Astrocyte (in vitro differentiated cells and primary cell): ENCODE data around the gene SGSM1. TPM values are rescaled to one million over a fixed set of nuclear protein-coding genes. Genes with fewer than 3 reads are reported as not detected.

Experiments
- DNase-seq: peaks from one replicate; pipeline ENCODE4 v3.0.0-alpha.2; 2010; ENCODE audit warnings: low read depth
- FAIRE-seq: peaks from 2 replicates; lab custom pipeline; 2011; peaks lifted over from hg19 to GRCh38; lab: Jason Lieb, UNC
- H2AFZ ChIP-seq: 2 replicates; pipeline ENCODE4 v1.6.0; 2012; ENCODE audit warnings: low read depth, low read length, inconsistent platforms
- H3K27ac ChIP-seq: 2 replicates; pipeline ENCODE4 v1.5.1; 2011; ENCODE audit warnings: low read depth, low read length, inconsistent platforms
- H3K27me3 ChIP-seq: 2 replicates; pipeline ENCODE4 v1.6.0; 2011; ENCODE audit warnings: low read length, inconsistent platforms; ENCODE audit not compliant: insufficient read depth
- H3K36me3 ChIP-seq: 2 replicates; pipeline ENCODE4 v1.5.1; 2011; ENCODE audit warnings: low read length, inconsistent platforms; ENCODE audit not compliant: insufficient read depth
- H3K4me1 ChIP-seq: 2 replicates; pipeline ENCODE4 v1.5.1; 2011; ENCODE audit warnings: low read length, inconsistent platforms; ENCODE audit not compliant: insufficient read depth
- H3K4me2 ChIP-seq: 2 replicates; pipeline ENCODE4 v1.6.0; 2012; ENCODE audit warnings: low read length, inconsistent platforms
- H3K4me3 ChIP-seq: 2 replicates; pipeline ENCODE4 v1.5.1; 2011; ENCODE audit warnings: low read depth, mild to moderate bottlenecking, low read length, inconsistent platforms; ENCODE audit not compliant: insufficient read depth
- H3K79me2 ChIP-seq: 2 replicates; pipeline ENCODE4 v1.6.0; 2012; ENCODE audit warnings: mild to moderate bottlenecking, low read length, inconsistent platforms; ENCODE audit not compliant: insufficient read depth
- H3K9ac ChIP-seq: 2 replicates; pipeline ENCODE4 v1.6.0; 2012; ENCODE audit warnings: mild to moderate bottlenecking, low read length, inconsistent platforms
- H3K9me3 ChIP-seq: 2 replicates; pipeline ENCODE4 v1.5.1; 2012; ENCODE audit warnings: low read depth, mild to moderate bottlenecking, low read length, inconsistent platforms; ENCODE audit not compliant: insufficient read depth
- H4K20me1 ChIP-seq: 2 replicates; pipeline ENCODE4 v1.6.0; 2012; ENCODE audit warnings: low read length, inconsistent platforms; ENCODE audit not compliant: insufficient read depth
- H3K27ac Mint-ChIP-seq: one replicate; pipeline ENCODE4 v1.8.0; 2021; ENCODE audit warnings: mild to moderate bottlenecking, mixed read lengths; ENCODE audit not compliant: unreplicated experiment
- H3K27me3 Mint-ChIP-seq: one replicate; pipeline ENCODE4 v1.8.0; 2021; ENCODE audit warnings: low read depth, mixed read lengths; ENCODE audit not compliant: unreplicated experiment
- H3K36me3 Mint-ChIP-seq: one replicate; pipeline ENCODE4 v1.8.0; 2021; ENCODE audit warnings: low read depth, mixed read lengths; ENCODE audit not compliant: unreplicated experiment
- H3K4me1 Mint-ChIP-seq: one replicate; pipeline ENCODE4 v1.8.0; 2021; ENCODE audit warnings: low read depth, mixed read lengths; ENCODE audit not compliant: unreplicated experiment
- H3K4me3 Mint-ChIP-seq: one replicate; pipeline ENCODE4 v1.8.0; 2021; ENCODE audit warnings: mild to moderate bottlenecking, moderate library complexity, mixed read lengths; ENCODE audit not compliant: unreplicated experiment
- H3K9me3 Mint-ChIP-seq: one replicate; pipeline ENCODE4 v1.8.0; 2021; ENCODE audit warnings: mild to moderate bottlenecking, mixed read lengths; ENCODE audit not compliant: unreplicated experiment
- EZH2 ChIP-seq: IDR thresholded peaks from 2 replicates; pipeline ENCODE4 v1.6.1; 2012; ENCODE audit warnings: mild to moderate bottlenecking, low read length, inconsistent platforms; ENCODE audit not compliant: insufficient read depth
- total RNA-seq: library from RNA; stranded (reverse); gene quantifications from 2 replicates; pipeline ENCODE4 v1.2.1, GENCODE V29; 2021
- TF ChIP-seq, protein P1 (sequence below): IDR thresholded peaks from 2 replicates; pipeline ENCODE4 v1.5.1; 2011; ENCODE audit warnings: low read depth, mild to moderate bottlenecking, inconsistent platforms, low read length, moderate library complexity; ENCODE audit not compliant: insufficient read depth

SGSM1 gene
- total RNA-seq, 1 donor from 2014 or later, result 0.05 TPM

DNA sequence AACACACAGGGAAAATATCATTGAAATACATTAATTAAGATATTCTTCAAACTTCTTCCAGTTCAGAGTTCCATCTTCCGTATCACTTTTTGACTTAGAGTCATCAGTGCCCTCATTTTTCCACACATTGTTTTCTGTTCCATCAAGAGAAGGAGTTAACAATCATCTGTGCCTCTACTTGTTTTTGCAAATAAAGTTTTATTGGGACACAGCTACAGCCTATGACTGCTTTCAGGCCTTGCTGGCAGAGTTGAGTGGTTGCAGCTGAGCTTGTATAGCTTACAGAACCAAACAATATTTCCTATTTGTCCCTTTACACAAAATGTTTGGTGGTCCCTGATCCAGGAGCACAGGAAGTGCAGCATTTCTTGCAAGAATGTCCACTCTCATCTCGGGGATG lies 51.6 kb downstream of the SGSM1 start:
- Histone ChIP-seq H3K4me2 (no peak overlapping the region), H3K27ac (no peak overlapping the region), H3K9me3 (no peaks in the 10 kb centered on the region), H3K36me3 (no peaks in the 10 kb centered on the region), H3K79me2 (no peaks in the 10 kb centered on the region), H3K9ac (no peak overlapping the region), H3K4me1 (no peaks in the 10 kb centered on the region), H2AFZ (no peak overlapping the region), H3K27me3 (no peaks in the 10 kb centered on the region), H4K20me1 (no peaks in the 10 kb centered on the region), H3K4me3 (no peak overlapping the region)
- Mint-ChIP-seq H3K4me1 (no peaks in the 10 kb centered on the region), H3K9me3 (peaks cover 3% of the 10 kb centered on the region), H3K36me3 (peaks cover 3% of the 10 kb centered on the region), H3K27me3 (peaks cover 6% of the 10 kb centered on the region), H3K27ac (no peak overlapping the region), H3K4me3 (no peak overlapping the region)
- DNase-seq (no peak), FAIRE-seq (no peak)
- TF ChIP-seq, protein P1, sequence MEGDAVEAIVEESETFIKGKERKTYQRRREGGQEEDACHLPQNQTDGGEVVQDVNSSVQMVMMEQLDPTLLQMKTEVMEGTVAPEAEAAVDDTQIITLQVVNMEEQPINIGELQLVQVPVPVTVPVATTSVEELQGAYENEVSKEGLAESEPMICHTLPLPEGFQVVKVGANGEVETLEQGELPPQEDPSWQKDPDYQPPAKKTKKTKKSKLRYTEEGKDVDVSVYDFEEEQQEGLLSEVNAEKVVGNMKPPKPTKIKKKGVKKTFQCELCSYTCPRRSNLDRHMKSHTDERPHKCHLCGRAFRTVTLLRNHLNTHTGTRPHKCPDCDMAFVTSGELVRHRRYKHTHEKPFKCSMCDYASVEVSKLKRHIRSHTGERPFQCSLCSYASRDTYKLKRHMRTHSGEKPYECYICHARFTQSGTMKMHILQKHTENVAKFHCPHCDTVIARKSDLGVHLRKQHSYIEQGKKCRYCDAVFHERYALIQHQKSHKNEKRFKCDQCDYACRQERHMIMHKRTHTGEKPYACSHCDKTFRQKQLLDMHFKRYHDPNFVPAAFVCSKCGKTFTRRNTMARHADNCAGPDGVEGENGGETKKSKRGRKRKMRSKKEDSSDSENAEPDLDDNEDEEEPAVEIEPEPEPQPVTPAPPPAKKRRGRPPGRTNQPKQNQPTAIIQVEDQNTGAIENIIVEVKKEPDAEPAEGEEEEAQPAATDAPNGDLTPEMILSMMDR, result no peak
- TF ChIP-seq EZH2, result no peak

DNA sequence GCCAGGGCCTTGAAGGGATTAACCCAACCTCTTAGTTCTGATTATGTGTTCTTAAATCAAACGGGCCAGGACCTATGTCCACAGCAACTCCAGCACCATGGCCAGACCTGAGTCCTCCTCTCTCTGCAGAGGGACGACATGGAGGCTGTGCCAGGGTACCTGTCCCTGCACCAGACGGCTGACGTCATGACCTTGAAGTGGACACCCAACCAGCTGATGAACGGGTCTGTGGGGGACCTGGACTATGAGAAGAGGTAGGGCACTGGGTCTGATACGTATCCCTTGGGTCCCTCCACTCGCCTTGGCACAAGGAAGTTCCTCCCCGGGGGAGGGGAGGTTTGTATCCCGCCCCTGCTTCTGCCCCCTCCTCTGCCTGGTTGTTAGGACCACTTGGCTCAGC lies 53.6 kb downstream of the SGSM1 start:
- DNase-seq (no peak), FAIRE-seq (no peak)
- Histone ChIP-seq H2AFZ (no peak overlapping the region), H3K27ac (no peak overlapping the region), H4K20me1 (no peaks in the 10 kb centered on the region), H3K4me3 (no peak overlapping the region), H3K4me2 (no peak overlapping the region), H3K4me1 (no peaks in the 10 kb centered on the region), H3K79me2 (no peaks in the 10 kb centered on the region), H3K36me3 (no peaks in the 10 kb centered on the region), H3K27me3 (no peaks in the 10 kb centered on the region), H3K9ac (no peak overlapping the region), H3K9me3 (no peaks in the 10 kb centered on the region)
- Mint-ChIP-seq H3K27me3 (peaks cover 15% of the 10 kb centered on the region), H3K36me3 (peaks cover 3% of the 10 kb centered on the region), H3K4me1 (no peaks in the 10 kb centered on the region), H3K9me3 (peaks cover 11% of the 10 kb centered on the region), H3K27ac (no peak overlapping the region), H3K4me3 (no peak overlapping the region)
- TF ChIP-seq, protein P1, result no peak
- TF ChIP-seq EZH2, result no peak

DNA sequence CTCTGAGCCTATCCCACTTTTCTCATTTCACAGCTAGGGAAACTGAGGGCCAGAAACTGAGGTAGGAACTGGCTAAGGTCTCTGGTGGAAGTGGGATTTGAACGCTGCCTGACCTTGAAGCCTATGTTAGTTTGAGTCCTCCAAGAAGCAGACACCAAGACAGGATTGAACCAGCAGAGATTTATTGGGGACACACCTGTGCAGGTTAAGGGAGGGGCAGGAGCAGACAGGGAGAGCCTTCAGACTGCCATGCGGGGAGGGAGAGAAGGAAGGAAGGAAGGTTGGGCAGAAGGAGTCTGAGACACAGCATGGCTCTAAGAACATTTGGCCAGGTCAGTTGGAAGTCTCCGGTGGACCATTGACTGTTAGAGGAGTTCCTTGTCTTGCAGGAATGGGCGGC lies 59.5 kb downstream of the SGSM1 start:
- peaks cover 9% of the 10 kb centered on the region for H3K9me3 Mint-ChIP-seq
- no peak overlapping the region for H3K9ac ChIP-seq
- H3K4me2 ChIP-seq, result no peak overlapping the region
- peaks cover 5% of the 10 kb centered on the region for H3K27me3 ChIP-seq
- DNase-seq, result no peak
- no peak overlapping the region for H3K4me3 Mint-ChIP-seq
- no peak overlapping the region for H3K27ac ChIP-seq
- no peak overlapping the region for H3K4me3 ChIP-seq
- FAIRE-seq, result no peak
- no peaks in the 10 kb centered on the region for H4K20me1 ChIP-seq
- no peaks in the 10 kb centered on the region for H3K9me3 ChIP-seq
- no peak overlapping the region for H3K27ac Mint-ChIP-seq
- H3K36me3 ChIP-seq, result no peaks in the 10 kb centered on the region
- H3K4me1 Mint-ChIP-seq, result no peaks in the 10 kb centered on the region
- no peaks in the 10 kb centered on the region for H3K36me3 Mint-ChIP-seq
- H2AFZ ChIP-seq, result no peak overlapping the region
- H3K27me3 Mint-ChIP-seq, result peaks cover 48% of the 10 kb centered on the region
- TF ChIP-seq EZH2, result no peak
- TF ChIP-seq, protein P1, result no peak
- H3K4me1 ChIP-seq, result no peaks in the 10 kb centered on the region
- no peaks in the 10 kb centered on the region for H3K79me2 ChIP-seq
